Kidney glomerular epithelial cell (primary cell): ENCODE results near the gene VIPR2.
"Not testable (repeated sequence)": the region's sequence is repeated elsewhere in the genome, so short reads cannot be mapped to it uniquely, and the experiment has no call there.

ENCODE experiments used
- DNase-seq: peaks from one replicate; lab custom pipeline; 2025; lab: John Stamatoyannopoulos, UW

The VIPR2 gene

GRCh38 chr7:159138508-159138907 is 6.2 kb downstream of the VIPR2 start:
- no peak for DNase-seq

GRCh38 chr7:159137906-159138305 is 6.8 kb downstream of the VIPR2 start:
- no peak for DNase-seq

- DNase-seq, result no peak
Measured at GRCh38 chr7:159136846-159137245, 7.8 kb downstream of the VIPR2 start.

GRCh38 chr7:159136442-159136841 is 8.2 kb downstream of the VIPR2 start:
- DNase-seq, result no peak

GRCh38 chr7:159136013-159136412 is 8.7 kb downstream of the VIPR2 start:
- DNase-seq, result no peak

- not testable (repeated sequence) for DNase-seq
Measured at GRCh38 chr7:159132670-159133443, 11.8 kb downstream of the VIPR2 start.

GRCh38 chr7:159130820-159131219 is 13.8 kb downstream of the VIPR2 start:
- DNase-seq, result no peak

- DNase-seq, result no peak
Measured at GRCh38 chr7:159130199-159130775, 14.4 kb downstream of the VIPR2 start.

GRCh38 chr7:159128767-159129166 is 15.9 kb downstream of the VIPR2 start:
- no peak for DNase-seq

GRCh38 chr7:159127691-159128642 is 16.7 kb downstream of the VIPR2 start:
- no peak for DNase-seq

GRCh38 chr7:159126311-159127260 is 18.1 kb downstream of the VIPR2 start:
- DNase-seq, result no peak

GRCh38 chr7:159125955-159126270 is 18.8 kb downstream of the VIPR2 start:
- no peak for DNase-seq

- DNase-seq, result no peak
Measured at GRCh38 chr7:159125104-159125954, 19.3 kb downstream of the VIPR2 start.

- not testable (repeated sequence) for DNase-seq
Measured at GRCh38 chr7:159123793-159124192, 20.9 kb downstream of the VIPR2 start.

- DNase-seq, result not testable (repeated sequence)
Measured at GRCh38 chr7:159123294-159123693, 21.4 kb downstream of the VIPR2 start.

GRCh38 chr7:159122276-159122675 is 22.4 kb downstream of the VIPR2 start:
- DNase-seq, result no peak

- DNase-seq, result no peak
Measured at GRCh38 chr7:159121476-159121875, 23.2 kb downstream of the VIPR2 start.

- no peak for DNase-seq
Measured at GRCh38 chr7:159121068-159121467, 23.6 kb downstream of the VIPR2 start.

GRCh38 chr7:159120540-159120919 is 24.1 kb downstream of the VIPR2 start:
- no peak for DNase-seq

GRCh38 chr7:159119851-159120539 is 24.7 kb downstream of the VIPR2 start:
- no peak for DNase-seq
